GM12873 (cell line): ENCODE measurements around the gene ZFAND6.

ENCODE experiments used
- TF ChIP-seq, protein P1 (sequence below): IDR thresholded peaks from 2 replicates; pipeline ENCODE4 v1.5.1; 2012; ENCODE audit warnings: low read depth, mild to moderate bottlenecking, moderate library complexity, low read length, control low read depth; ENCODE audit not compliant: insufficient read depth; ENCODE audit errors: missing control alignments

Gene ZFAND6

DNA sequence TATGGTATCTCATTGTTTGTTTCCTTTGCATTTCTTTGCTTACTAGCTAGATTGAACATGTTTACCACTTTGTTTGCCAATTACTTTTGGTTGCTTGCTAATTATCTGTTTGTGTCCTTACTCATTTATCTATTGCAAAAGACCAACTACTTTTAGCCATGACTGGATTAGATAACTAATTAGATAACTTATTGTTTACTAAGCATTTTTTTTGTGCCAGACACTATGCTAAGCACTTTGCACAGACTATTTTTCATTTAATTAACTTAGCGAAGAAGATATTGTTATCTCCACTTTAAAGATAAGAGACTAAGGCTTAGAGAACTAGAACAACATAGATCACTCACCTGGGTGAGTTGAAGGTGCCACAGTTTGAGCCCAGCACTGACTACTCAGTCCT is 16.9 kb upstream of the ZFAND6 start:
- TF ChIP-seq, protein P1, sequence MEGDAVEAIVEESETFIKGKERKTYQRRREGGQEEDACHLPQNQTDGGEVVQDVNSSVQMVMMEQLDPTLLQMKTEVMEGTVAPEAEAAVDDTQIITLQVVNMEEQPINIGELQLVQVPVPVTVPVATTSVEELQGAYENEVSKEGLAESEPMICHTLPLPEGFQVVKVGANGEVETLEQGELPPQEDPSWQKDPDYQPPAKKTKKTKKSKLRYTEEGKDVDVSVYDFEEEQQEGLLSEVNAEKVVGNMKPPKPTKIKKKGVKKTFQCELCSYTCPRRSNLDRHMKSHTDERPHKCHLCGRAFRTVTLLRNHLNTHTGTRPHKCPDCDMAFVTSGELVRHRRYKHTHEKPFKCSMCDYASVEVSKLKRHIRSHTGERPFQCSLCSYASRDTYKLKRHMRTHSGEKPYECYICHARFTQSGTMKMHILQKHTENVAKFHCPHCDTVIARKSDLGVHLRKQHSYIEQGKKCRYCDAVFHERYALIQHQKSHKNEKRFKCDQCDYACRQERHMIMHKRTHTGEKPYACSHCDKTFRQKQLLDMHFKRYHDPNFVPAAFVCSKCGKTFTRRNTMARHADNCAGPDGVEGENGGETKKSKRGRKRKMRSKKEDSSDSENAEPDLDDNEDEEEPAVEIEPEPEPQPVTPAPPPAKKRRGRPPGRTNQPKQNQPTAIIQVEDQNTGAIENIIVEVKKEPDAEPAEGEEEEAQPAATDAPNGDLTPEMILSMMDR = no peak

DNA sequence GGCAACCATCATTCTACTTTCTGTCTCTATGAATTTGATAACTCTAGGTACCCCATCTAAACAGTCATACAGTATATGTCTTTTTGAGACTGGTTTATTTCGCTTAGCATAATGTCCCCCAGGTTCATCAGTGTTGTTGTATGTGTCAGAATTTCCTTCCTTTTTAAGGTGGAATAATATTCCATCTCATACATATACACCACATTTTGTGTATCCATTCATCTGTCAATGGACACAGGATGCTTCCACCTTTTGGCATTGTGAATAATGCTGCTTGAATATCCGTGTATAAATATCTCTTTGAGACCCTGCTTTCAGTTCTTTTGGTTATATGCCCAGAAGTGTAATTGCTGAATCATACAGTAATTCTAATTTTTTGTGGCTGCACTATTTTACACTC is 10.4 kb upstream of the ZFAND6 start:
- TF ChIP-seq, protein P1 = no peak

DNA sequence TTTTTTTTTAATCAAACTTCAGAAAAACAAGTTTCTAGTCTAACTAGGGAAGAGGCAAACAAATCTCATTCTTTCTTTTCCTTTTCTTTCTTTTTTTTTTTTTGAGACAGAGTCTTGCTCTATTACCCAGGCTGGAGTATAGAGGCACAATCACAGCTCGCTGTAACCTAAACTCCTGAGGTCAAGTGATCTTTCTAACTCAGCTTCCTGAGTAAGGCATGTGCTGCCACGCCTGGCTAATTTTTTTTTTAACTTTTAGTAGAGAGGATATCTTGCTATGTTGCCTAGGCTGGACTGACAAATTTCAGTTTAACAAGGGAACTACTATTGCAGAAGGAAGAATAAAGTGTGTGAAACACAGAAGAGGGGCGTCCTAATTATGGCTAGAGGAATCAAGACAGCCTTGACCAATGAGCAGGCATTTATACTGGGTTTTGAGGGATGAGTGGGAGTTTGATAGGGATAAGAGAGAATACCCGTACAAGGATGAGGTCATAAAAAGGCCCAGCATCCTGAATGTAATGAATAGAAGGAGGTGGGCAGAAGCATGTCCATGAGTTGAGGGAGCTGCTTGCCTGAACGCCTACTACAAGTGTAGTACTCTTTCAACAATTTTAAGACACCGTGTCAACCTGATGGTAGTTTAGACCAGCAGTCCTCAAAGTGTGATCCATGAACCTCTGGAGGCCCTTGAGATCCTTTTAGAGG is 6.7 kb upstream of the ZFAND6 start:
- TF ChIP-seq, protein P1 = no peak

DNA sequence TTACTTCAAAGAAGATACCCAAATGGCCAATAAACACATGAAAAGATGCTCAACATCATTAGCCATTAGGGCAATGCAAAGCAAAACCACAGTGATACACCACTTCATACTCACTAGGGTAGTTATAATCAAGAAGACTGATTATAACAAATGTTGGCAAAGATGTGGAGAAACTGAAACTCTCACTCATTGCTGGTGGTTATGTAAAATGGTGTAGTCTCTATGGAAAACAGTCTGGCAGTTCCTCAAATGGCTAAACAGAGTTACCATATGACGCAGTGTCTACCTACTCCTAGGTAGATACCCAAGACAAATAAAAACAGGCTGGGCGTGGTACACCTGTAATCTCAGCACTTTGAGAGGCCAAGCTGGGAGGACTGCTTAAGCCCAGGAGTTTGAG is 3.5 kb upstream of the ZFAND6 start:
- TF ChIP-seq, protein P1 = no peak

DNA sequence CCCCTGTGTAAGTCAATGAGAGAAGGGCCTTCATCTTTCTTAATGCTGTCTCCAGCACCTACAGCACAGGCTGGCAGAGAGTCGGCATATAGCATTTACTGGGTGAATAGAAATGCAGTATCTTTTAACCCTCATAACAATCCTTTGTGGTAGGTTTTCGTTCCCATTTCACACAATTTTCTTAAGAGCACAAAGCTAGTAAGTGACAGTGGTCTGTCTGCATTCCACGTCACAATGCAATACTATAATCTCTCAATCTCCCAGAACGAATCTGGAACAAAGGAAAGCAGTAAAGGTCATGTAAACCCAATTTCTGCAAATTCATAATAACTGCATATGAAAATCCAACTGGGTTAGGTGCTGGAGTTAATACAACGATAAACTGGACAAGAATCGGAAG is 1.4 kb upstream of the ZFAND6 start:
- TF ChIP-seq, protein P1 = no peak

DNA sequence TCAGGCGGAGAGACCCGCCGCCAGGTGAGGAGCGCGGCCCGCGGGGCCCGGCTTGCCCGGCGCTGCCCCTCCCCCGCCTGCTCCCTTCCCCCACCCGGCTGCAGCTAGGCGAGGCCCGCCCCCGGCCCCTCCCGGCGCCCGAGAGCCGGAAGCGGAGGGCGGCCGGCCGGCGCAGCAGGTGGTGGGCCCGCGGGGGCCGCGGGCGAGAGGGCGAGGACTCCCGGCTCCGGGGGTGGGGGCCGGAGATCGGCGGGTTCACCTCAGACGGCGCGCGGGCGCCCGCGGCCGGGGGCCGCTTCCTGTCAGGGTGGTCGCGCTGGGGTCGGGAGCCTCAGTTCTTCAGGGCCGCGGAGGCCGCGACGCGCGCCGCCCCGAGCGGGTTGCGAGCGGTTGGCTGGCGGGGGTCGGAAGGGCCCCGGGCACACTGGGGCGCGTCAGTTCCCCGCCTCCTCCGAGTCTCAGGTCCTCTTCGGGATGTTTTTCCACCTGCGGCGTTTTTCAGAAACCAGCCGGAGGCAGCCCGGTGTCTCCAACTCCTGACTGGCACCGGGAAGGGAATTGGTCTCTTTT is 395 bp downstream of the ZFAND6 start:
- TF ChIP-seq, protein P1 = no peak

DNA sequence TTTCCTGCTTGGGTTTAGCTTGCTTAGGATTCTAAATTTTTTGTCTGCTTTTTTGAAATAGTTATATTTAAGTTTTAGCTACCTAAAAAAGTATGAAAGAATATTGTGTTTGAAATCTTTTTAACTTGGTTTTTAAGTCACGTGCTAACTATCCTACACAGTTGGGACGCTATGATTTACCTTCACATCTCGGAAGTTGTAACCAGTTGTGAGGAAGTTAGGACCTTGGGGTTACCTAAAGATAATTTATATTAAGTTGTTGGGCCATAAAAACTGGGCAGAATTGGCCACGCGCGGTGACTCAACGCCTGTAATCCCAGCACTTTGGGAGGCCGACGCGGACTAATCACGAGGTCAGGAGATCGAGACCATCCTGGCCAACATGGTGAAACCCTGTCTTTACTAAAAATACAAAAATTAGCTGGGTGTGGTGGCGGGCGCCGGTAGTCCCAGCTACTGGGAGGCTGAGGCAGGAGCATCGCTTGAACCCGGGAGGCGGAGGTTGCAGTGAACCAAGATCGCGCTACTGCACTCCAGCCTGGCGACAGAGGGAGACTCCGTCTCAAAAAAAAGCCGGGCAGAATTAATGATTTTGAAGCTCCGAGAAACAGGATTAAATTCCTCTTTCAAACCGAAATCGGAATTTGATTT is 1.0 kb downstream of the ZFAND6 start:
- TF ChIP-seq, protein P1 = peak; percentile 7
